Keratinocyte (primary cell): ENCODE measurements around the gene DENND1C. TPM values are rescaled to one million over a fixed set of nuclear protein-coding genes. Genes with fewer than 3 reads are reported as not detected.

Experiments
- DNase-seq: peaks from one replicate; pipeline ENCODE4 v3.0.0-alpha.2; 2011; ENCODE audit warnings: low read depth, missing footprints, low spot score
- FAIRE-seq: peaks from 2 replicates; lab custom pipeline; 2011; peaks lifted over from hg19 to GRCh38; lab: Jason Lieb, UNC
- H2AFZ ChIP-seq: 2 replicates; pipeline ENCODE4 v1.6.0; 2012; ENCODE audit warnings: low read length, control low read depth, inconsistent platforms; ENCODE audit not compliant: control insufficient read depth
- H3K27ac ChIP-seq: 2 replicates; pipeline ENCODE4 v1.5.1; 2011; ENCODE audit warnings: low read length; ENCODE audit not compliant: control insufficient read depth, insufficient read depth
- H3K27me3 ChIP-seq: 3 replicates; pipeline ENCODE4 v1.6.0; 2011; ENCODE audit warnings: low read length; ENCODE audit not compliant: control insufficient read depth, insufficient read depth; ENCODE audit errors: extremely low read depth
- H3K36me3 ChIP-seq, 2 experiments: 2 replicates in 1 of 2; 3 replicates in 1 of 2; pipeline ENCODE4 v1.5.1; 2011; ENCODE audit warnings: low read length in 2 of 2, mild to moderate bottlenecking in 1 of 2; ENCODE audit not compliant: control insufficient read depth in 2 of 2, insufficient read depth in 2 of 2; ENCODE audit errors: extremely low read depth in 1 of 2
- H3K4me1 ChIP-seq: 3 replicates; pipeline ENCODE4 v1.5.1; 2011; ENCODE audit warnings: low read length; ENCODE audit not compliant: control insufficient read depth, insufficient read depth; ENCODE audit errors: extremely low read depth
- H3K4me2 ChIP-seq: 3 replicates; pipeline ENCODE4 v1.6.0; 2011; ENCODE audit warnings: low read depth, low read length; ENCODE audit not compliant: control insufficient read depth, insufficient read depth; ENCODE audit errors: extremely low read depth
- H3K4me3 ChIP-seq, 3 experiments: fragments of 200-600 bp in 1 of 3; sonication (generic) in 1 of 3; 2 replicates in 2 of 3; 3 replicates in 1 of 3; pipeline ENCODE4 v1.5.1; 2011 to 2016; ENCODE audit warnings: low read length in 3 of 3, mild to moderate bottlenecking in 3 of 3, control low read depth in 2 of 3, inconsistent platforms in 1 of 3, low read depth in 1 of 3, mixed read lengths in 1 of 3, mixed run types in 1 of 3, moderate library complexity in 1 of 3; ENCODE audit not compliant: control insufficient read depth in 2 of 3, insufficient read depth in 2 of 3; ENCODE audit errors: extremely low read depth in 1 of 3
- H3K79me2 ChIP-seq: 2 replicates; pipeline ENCODE4 v1.6.0; 2012; ENCODE audit warnings: low read length; ENCODE audit not compliant: control insufficient read depth, insufficient read depth
- H3K9ac ChIP-seq: 3 replicates; pipeline ENCODE4 v1.6.0; 2011; ENCODE audit warnings: low read length; ENCODE audit not compliant: control insufficient read depth, insufficient read depth; ENCODE audit errors: extremely low read depth
- H3K9me1 ChIP-seq: 3 replicates; pipeline ENCODE4 v1.6.0; 2011; ENCODE audit warnings: low read length; ENCODE audit not compliant: control insufficient read depth, insufficient read depth; ENCODE audit errors: extremely low read depth
- H3K9me3 ChIP-seq: 2 replicates; pipeline ENCODE4 v1.5.1; 2012; ENCODE audit warnings: low read depth, low read length; ENCODE audit not compliant: control insufficient read depth
- H4K20me1 ChIP-seq: 3 replicates; pipeline ENCODE4 v1.6.0; 2011; ENCODE audit warnings: low read length; ENCODE audit not compliant: control insufficient read depth, insufficient read depth; ENCODE audit errors: extremely low read depth
- EZH2 ChIP-seq: IDR thresholded peaks from one replicate; pipeline ENCODE4 v1.6.1; 2012; ENCODE audit warnings: inconsistent platforms, mild to moderate bottlenecking, low read length, moderate library complexity
- dilution Hi-C: fragments of 300-500 bp; cut with MboI; formaldehyde crosslinking; loops from one replicate; pipeline ENCODE4 v1.7.0; 2020; ENCODE audit warnings: low sequenced_read_pairs; ENCODE audit not compliant: extremely low pct_ligation_motif_present
- polyA minus RNA-seq, 3 experiments: library from RNA; depleted of rRNA, polyadenylated mRNA; stranded (reverse); fragments of >200 nt; gene quantifications; 1 replicate in 1 of 3; 2 replicates in 1 of 3; 3 replicates in 1 of 3; pipeline ENCODE4 v1.2.3, GENCODE V29; 2011
- polyA plus RNA-seq, 5 experiments: library from polyadenylated mRNA; depleted of rRNA in 3 of 5; stranded (reverse) in 3 of 5; stranded (forward) in 1 of 5; unstranded in 1 of 5; fragments of >200 nt; gene quantifications; 1 replicate in 1 of 5; 2 replicates in 3 of 5; 3 replicates in 1 of 5; pipeline versions ENCODE4 v1.2.1 to v1.2.3, GENCODE V29; 2011 to 2012; ENCODE audit warnings: missing spikeins in 2 of 5, low read depth in 1 of 5, low replicate concordance in 1 of 5
- TF ChIP-seq, protein P1 (sequence below), 3 experiments: IDR thresholded peaks in 1 of 3; conservative IDR thresholded peaks in 1 of 3; optimal IDR thresholded peaks in 1 of 3; 2 replicates in 2 of 3; 3 replicates in 1 of 3; pipeline versions ENCODE3 to v1.5.1; 2011; ENCODE audit warnings: low read length in 3 of 3, mild to moderate bottlenecking in 3 of 3, moderate library complexity in 2 of 3, control low read depth in 1 of 3, inconsistent platforms in 1 of 3; ENCODE audit not compliant: insufficient read depth in 2 of 3; ENCODE audit errors: extremely low read depth in 1 of 3

The DENND1C gene
- polyA plus RNA-seq (0.09 to 0.13 TPM in 2 of 3 replicates, not detected in the other), polyA minus RNA-seq (not detected in 3 replicates)
- not detected for polyA plus RNA-seq (2011; ENCODE audit: low read depth)
- 0.06 and 0.09 TPM in 2 replicates for polyA plus RNA-seq (2011; cell fraction: cytosol; rRNA removed)
- polyA plus RNA-seq (2011; cell fraction: nucleus; rRNA removed) = 0.05 and 0.10 TPM in 2 replicates
- 7.1 and 26.3 TPM in 2 replicates for polyA plus RNA-seq (2012; ENCODE audit: low replicate concordance)
- polyA minus RNA-seq (2011; cell fraction: cytosol; rRNA and poly(A)+ RNA removed) = not detected
- not detected in 2 replicates for polyA minus RNA-seq (2011; cell fraction: nucleus; rRNA and poly(A)+ RNA removed)

DNA sequence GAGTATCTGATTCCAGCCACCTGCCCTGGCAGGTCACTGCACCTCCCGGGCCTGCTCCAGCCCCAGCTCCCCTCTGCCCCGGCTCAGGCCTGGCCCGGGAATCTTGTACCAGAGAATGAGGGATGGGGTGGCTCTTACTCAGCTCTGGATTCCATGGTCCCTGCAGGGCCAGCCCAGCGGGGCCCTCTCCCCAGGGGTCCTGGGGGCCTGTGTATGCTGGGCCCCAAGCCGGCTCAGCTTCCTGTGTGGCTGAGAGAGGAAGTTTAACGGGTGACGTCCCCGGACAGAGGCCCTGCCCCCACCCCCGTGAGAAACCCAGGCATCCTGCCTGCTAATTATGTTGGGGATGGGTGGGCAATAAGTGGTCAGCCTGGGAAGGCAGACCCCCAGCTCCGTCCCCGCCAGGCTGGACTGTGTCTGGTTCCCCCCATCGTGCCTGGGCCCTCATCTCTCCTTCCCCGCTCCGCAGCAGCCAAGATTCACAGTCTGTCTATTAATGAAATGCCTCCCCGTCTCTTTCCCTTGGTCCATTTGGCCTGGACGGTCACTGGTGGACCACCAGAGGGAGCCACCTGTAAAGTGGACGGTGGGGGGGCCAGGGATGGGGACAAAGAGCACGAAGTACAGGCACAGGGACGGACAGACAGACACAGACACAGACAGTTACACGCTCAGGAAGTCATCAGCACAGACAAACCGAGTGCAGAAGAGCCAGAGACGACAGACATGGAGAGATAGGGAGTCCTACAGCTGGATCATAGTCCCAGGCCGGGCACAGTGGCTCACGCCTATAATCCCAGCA lies at the start of gene DENND1C:
Gene DENND1C, minus strand, starts transcription at position 247 of the 802 bp plus-strand sequence. Its CDS starts 92 bp downstream, at position 155.
- no peak within 1 kb of the TSS for H3K9ac ChIP-seq
- dilution Hi-C loops = no loop called here
- no peaks in the 10 kb centered on the region for H3K9me3 ChIP-seq
- H3K9me1 ChIP-seq = no peaks in the 10 kb centered on the region
- no peaks in the 10 kb centered on the region for H3K27me3 ChIP-seq
- H4K20me1 ChIP-seq = no peaks in the 10 kb centered on the region
- DNase-seq (no peak), FAIRE-seq (no peak)
- no peak within 1 kb of the TSS for H2AFZ ChIP-seq
- no peaks in the 10 kb centered on the region for H3K79me2 ChIP-seq
- no peak within 1 kb of the TSS for H3K27ac ChIP-seq
- no peak within 1 kb of the TSS for H3K4me2 ChIP-seq
- no peaks in the 10 kb centered on the region for H3K36me3 ChIP-seq
- H3K4me1 ChIP-seq = no peaks in the 10 kb centered on the region
- no peak within 1 kb of the TSS for H3K4me3 ChIP-seq
- TF ChIP-seq, protein P1, sequence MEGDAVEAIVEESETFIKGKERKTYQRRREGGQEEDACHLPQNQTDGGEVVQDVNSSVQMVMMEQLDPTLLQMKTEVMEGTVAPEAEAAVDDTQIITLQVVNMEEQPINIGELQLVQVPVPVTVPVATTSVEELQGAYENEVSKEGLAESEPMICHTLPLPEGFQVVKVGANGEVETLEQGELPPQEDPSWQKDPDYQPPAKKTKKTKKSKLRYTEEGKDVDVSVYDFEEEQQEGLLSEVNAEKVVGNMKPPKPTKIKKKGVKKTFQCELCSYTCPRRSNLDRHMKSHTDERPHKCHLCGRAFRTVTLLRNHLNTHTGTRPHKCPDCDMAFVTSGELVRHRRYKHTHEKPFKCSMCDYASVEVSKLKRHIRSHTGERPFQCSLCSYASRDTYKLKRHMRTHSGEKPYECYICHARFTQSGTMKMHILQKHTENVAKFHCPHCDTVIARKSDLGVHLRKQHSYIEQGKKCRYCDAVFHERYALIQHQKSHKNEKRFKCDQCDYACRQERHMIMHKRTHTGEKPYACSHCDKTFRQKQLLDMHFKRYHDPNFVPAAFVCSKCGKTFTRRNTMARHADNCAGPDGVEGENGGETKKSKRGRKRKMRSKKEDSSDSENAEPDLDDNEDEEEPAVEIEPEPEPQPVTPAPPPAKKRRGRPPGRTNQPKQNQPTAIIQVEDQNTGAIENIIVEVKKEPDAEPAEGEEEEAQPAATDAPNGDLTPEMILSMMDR (optimal IDR thresholded peaks at IDR 0.05 in 1 of 3, IDR thresholded peaks at IDR 0.05 in 1 of 3, conservative IDR thresholded peaks at IDR 0.05 in 1 of 3; ENCODE audit: extremely low read depth in 1 of 3, insufficient read depth in 2 of 3, low read length in 3 of 3) = peak in 1 of 3 experiments; percentile 30
- TF ChIP-seq EZH2 = no peak

DNA sequence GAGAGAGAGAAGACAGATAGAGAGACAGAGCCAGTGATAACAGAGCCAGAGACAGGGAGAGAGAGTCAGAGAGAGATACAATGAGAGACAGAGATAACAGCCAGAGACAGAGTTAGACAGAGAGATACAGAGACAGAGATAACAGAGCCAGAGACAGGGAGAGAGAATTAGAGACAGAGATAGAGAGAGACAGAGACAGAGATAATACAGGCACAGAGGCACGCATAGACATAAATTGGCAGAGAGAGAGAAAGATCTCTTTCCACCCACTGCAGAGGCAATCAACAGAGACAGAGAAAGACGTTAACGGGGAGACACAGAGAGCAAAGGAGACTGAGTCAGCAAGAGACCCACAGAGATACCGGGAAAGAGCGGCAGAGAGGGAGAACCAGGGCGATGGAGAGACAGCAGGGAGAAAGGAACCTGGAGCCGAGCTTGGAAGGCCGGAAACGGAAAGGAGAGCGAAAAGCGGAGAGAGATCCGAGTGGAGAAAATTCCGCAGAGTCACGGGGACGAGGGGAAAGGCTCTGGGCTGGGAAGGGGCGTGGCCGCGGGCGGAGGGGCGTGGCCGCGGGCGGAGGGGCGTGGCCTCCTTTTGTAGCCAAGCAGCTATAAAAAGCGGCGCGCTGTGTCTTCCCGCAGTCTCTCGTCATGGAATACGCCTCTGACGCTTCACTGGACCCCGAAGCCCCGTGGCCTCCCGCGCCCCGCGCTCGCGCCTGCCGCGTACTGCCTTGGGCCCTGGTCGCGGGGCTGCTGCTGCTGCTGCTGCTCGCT lies 49.0 kb upstream of the DENND1C start, which contains the start of gene TNFSF9:
Gene TNFSF9, plus strand, starts transcription at position 641 of the 777 bp plus-strand sequence. Its CDS starts 11 bp downstream, at position 652.
- Histone ChIP-seq H3K9me1 (no peaks in the 10 kb centered on the region), H3K27ac (peak within 1 kb of the TSS; percentile 84), H3K4me1 (peaks cover 20% of the 10 kb centered on the region), H3K79me2 (peaks cover 33% of the 10 kb centered on the region), H3K4me3 (peak within 1 kb of the TSS; percentile 70 to 95 (median 93)), H3K36me3 (peaks cover 5 to 6% of the 10 kb centered on the region in 2 experiments), H3K9ac (peak within 1 kb of the TSS; percentile 85), H3K27me3 (no peaks in the 10 kb centered on the region), H2AFZ (peak within 1 kb of the TSS; percentile 89), H3K4me2 (peak within 1 kb of the TSS; percentile 96), H4K20me1 (no peaks in the 10 kb centered on the region), H3K9me3 (no peaks in the 10 kb centered on the region)
- FAIRE-seq = peak; percentile 83
- peak; percentile 59 for DNase-seq
- TF ChIP-seq, protein P1 (optimal IDR thresholded peaks at IDR 0.05 in 1 of 3, IDR thresholded peaks at IDR 0.05 in 1 of 3, conservative IDR thresholded peaks at IDR 0.05 in 1 of 3; ENCODE audit: extremely low read depth in 1 of 3, insufficient read depth in 2 of 3, low read length in 3 of 3) = no peak
- TF ChIP-seq EZH2 = no peak
- dilution Hi-C loops = no loop called here
